Measurements from ENCODE around the gene AMN1. TPM values are rescaled to one million over a fixed set of nuclear protein-coding genes. Genes with fewer than 3 reads are reported as not detected.

The AMN1 gene
- total and polyA plus RNA-seq, 2 of the 13 experiments (the other 11 are each of a cell fraction or from before 2014, with no cell fraction given), result 7.5 to 26.5 TPM

DNA sequence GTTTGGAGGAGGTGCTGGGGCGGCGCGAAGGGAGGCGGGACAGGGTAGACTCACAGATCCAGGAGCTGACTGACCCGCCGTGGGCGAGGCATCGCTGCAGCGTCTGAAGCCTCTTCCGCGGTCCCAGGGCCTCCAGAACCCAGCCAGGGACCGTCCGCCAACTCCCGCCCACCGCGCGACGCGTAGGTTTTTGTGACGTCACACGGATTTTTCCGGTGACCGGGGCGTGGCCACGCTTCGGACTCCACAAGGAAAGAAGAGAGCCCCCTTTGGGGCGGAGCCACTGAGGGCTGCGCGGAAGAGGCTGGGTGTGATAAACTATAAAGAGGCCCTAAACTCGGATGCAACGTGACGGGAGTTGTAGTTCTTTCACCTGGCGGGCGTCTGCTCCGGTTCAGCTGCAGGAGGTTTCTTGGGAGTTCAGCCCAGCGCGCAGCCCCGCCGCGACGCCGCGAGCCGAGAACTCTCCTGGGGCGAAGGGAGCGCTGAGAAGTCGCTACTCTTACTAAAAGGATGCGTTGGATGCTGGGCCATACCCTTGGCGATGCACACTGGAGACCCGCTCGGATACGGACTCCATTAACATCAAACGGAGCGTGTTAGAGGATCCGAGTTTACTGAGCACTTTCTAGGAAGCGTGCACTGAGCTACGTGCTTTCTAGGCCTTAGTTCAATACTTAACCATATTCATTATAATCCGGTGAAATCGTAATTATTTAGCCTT lies at the start of gene AMN1 (continued):
- TF ChIP-seq, protein P1, sequence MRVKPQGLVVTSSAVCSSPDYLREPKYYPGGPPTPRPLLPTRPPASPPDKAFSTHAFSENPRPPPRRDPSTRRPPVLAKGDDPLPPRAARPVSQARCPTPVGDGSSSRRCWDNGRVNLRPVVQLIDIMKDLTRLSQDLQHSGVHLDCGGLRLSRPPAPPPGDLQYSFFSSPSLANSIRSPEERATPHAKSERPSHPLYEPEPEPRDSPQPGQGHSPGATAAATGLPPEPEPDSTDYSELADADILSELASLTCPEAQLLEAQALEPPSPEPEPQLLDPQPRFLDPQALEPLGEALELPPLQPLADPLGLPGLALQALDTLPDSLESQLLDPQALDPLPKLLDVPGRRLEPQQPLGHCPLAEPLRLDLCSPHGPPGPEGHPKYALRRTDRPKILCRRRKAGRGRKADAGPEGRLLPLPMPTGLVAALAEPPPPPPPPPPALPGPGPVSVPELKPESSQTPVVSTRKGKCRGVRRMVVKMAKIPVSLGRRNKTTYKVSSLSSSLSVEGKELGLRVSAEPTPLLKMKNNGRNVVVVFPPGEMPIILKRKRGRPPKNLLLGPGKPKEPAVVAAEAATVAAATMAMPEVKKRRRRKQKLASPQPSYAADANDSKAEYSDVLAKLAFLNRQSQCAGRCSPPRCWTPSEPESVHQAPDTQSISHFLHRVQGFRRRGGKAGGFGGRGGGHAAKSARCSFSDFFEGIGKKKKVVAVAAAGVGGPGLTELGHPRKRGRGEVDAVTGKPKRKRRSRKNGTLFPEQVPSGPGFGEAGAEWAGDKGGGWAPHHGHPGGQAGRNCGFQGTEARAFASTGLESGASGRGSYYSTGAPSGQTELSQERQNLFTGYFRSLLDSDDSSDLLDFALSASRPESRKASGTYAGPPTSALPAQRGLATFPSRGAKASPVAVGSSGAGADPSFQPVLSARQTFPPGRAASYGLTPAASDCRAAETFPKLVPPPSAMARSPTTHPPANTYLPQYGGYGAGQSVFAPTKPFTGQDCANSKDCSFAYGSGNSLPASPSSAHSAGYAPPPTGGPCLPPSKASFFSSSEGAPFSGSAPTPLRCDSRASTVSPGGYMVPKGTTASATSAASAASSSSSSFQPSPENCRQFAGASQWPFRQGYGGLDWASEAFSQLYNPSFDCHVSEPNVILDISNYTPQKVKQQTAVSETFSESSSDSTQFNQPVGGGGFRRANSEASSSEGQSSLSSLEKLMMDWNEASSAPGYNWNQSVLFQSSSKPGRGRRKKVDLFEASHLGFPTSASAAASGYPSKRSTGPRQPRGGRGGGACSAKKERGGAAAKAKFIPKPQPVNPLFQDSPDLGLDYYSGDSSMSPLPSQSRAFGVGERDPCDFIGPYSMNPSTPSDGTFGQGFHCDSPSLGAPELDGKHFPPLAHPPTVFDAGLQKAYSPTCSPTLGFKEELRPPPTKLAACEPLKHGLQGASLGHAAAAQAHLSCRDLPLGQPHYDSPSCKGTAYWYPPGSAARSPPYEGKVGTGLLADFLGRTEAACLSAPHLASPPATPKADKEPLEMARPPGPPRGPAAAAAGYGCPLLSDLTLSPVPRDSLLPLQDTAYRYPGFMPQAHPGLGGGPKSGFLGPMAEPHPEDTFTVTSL (CRISPR knock-in tag; IDR thresholded peaks at IDR 0.05; ENCODE audit: borderline replicate concordance), result peak; percentile 65; the same call in 1 of the 2 replicates
- peak; percentile 77; the same call in 1 of the 2 replicates for TF ChIP-seq PCBP1 (IDR thresholded peaks at IDR 0.05; ENCODE audit: borderline replicate concordance, low read depth, low read length)
- TF ChIP-seq SOX5 (CRISPR knock-in tag; IDR thresholded peaks at IDR 0.05; ENCODE audit: borderline replicate concordance), result peak; percentile 47; the same call in 1 of the 2 replicates
- peak; percentile 67; the same call in 1 of the 2 replicates for TF ChIP-seq ZNF343 (CRISPR knock-in tag; IDR thresholded peaks at IDR 0.05)
- TF ChIP-seq, protein P2, sequence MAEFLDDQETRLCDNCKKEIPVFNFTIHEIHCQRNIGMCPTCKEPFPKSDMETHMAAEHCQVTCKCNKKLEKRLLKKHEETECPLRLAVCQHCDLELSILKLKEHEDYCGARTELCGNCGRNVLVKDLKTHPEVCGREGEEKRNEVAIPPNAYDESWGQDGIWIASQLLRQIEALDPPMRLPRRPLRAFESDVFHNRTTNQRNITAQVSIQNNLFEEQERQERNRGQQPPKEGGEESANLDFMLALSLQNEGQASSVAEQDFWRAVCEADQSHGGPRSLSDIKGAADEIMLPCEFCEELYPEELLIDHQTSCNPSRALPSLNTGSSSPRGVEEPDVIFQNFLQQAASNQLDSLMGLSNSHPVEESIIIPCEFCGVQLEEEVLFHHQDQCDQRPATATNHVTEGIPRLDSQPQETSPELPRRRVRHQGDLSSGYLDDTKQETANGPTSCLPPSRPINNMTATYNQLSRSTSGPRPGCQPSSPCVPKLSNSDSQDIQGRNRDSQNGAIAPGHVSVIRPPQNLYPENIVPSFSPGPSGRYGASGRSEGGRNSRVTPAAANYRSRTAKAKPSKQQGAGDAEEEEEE (CRISPR knock-in tag; IDR thresholded peaks at IDR 0.05; ENCODE audit: borderline replicate concordance), result no peak
- 0 out of 2 replicates have a peak, but pooled peaks have one; percentile 66 for TF ChIP-seq HOXA5 (CRISPR knock-in tag; IDR thresholded peaks at IDR 0.05)
- TF ChIP-seq ZNF660 (CRISPR knock-in tag; IDR thresholded peaks at IDR 0.05; ENCODE audit: borderline replicate concordance, low read depth), result 0 out of 2 replicates have a peak, but pooled peaks have one; percentile 60
- TF ChIP-seq ZNF225 (CRISPR knock-in tag; IDR thresholded peaks at IDR 0.05), result no peak
- TF ChIP-seq, protein P3, sequence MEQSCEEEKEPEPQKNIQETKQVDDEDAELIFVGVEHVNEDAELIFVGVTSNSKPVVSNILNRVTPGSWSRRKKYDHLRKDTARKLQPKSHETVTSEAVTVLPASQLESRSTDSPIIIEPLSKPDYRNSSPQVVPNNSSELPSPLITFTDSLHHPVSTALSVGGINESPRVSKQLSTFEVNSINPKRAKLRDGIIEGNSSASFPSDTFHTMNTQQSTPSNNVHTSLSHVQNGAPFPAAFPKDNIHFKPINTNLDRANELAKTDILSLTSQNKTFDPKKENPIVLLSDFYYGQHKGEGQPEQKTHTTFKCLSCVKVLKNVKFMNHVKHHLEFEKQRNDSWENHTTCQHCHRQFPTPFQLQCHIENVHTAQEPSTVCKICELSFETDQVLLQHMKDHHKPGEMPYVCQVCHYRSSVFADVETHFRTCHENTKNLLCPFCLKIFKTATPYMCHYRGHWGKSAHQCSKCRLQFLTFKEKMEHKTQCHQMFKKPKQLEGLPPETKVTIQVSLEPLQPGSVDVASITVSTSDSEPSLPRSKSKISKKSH (CRISPR knock-in tag; IDR thresholded peaks at IDR 0.05; ENCODE audit: borderline replicate concordance), result no peak
- TF ChIP-seq CBX2 (IDR thresholded peaks at IDR 0.05; ENCODE audit: low read depth, low read length), result no peak
- TF ChIP-seq CBX2 (CRISPR knock-in tag; IDR thresholded peaks at IDR 0.05; ENCODE audit: low read depth), result no peak; the same call in 1 of the 2 replicates
- no peak for TF ChIP-seq MTA3 (CRISPR knock-in tag; IDR thresholded peaks at IDR 0.05)
- TF ChIP-seq, protein P4, sequence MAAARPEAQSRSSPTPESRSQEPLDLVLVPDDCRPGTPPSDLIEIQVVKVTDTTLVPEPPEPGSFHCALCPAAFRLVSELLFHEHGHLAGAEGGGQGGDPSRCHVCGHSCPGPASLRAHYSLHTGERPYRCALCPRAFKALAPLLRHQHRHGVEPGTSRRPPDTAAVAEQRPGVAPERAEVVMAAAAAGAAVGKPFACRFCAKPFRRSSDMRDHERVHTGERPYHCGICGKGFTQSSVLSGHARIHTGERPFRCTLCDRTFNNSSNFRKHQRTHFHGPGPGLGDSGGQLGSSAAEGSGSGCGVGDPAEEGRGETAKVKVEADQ (CRISPR knock-in tag; IDR thresholded peaks at IDR 0.05; ENCODE audit: borderline replicate concordance), result peak; percentile 62
- TF ChIP-seq, protein P5, sequence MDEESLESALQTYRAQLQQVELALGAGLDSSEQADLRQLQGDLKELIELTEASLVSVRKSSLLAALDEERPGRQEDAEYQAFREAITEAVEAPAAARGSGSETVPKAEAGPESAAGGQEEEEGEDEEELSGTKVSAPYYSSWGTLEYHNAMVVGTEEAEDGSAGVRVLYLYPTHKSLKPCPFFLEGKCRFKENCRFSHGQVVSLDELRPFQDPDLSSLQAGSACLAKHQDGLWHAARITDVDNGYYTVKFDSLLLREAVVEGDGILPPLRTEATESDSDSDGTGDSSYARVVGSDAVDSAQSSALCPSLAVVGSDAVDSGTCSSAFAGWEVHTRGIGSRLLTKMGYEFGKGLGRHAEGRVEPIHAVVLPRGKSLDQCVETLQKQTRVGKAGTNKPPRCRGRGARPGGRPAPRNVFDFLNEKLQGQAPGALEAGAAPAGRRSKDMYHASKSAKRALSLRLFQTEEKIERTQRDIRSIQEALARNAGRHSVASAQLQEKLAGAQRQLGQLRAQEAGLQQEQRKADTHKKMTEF (CRISPR knock-in tag; IDR thresholded peaks at IDR 0.05), result peak; percentile 90
- peak; percentile 68 to 72 for TF ChIP-seq POLR2A (IDR thresholded peaks at IDR 0.05; ENCODE audit: insufficient read depth in 1 of 2, low read depth in 2 of 2, low read length in 2 of 2)
- peak; percentile 67 for TF ChIP-seq PHF8 (CRISPR knock-in tag; IDR thresholded peaks at IDR 0.05)
- peak; percentile 33; the same call in 1 of the 2 replicates for TF ChIP-seq MEF2D (CRISPR knock-in tag; IDR thresholded peaks at IDR 0.05)

Measured in HepG2 (cell line).